ENCODE data around the gene TBC1D7.

The TBC1D7 gene

GRCh38 chr6:13328076-13328874 lies at the start of gene TBC1D7:
Gene TBC1D7 (minus strand): TSS chr6:13328537. CDS start chr6:13326898, 1,639 bp downstream.
- H3K4me3 ChIP-seq (ENCODE audit: low read depth, low read length), result peak within 1 kb of the TSS; percentile 96
- TF ChIP-seq, protein P1, sequence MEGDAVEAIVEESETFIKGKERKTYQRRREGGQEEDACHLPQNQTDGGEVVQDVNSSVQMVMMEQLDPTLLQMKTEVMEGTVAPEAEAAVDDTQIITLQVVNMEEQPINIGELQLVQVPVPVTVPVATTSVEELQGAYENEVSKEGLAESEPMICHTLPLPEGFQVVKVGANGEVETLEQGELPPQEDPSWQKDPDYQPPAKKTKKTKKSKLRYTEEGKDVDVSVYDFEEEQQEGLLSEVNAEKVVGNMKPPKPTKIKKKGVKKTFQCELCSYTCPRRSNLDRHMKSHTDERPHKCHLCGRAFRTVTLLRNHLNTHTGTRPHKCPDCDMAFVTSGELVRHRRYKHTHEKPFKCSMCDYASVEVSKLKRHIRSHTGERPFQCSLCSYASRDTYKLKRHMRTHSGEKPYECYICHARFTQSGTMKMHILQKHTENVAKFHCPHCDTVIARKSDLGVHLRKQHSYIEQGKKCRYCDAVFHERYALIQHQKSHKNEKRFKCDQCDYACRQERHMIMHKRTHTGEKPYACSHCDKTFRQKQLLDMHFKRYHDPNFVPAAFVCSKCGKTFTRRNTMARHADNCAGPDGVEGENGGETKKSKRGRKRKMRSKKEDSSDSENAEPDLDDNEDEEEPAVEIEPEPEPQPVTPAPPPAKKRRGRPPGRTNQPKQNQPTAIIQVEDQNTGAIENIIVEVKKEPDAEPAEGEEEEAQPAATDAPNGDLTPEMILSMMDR (IDR thresholded peaks at IDR 0.05; ENCODE audit: low read depth, low read length), result no peak

- TF ChIP-seq, protein P1 (IDR thresholded peaks at IDR 0.05; ENCODE audit: low read depth, low read length), result no peak
- no peak overlapping the region for H3K4me3 ChIP-seq (ENCODE audit: low read depth, low read length)
These were observed 48.9 kb upstream of the TBC1D7 start for GRCh38 chr6:13377054-13377758.

DNA sequence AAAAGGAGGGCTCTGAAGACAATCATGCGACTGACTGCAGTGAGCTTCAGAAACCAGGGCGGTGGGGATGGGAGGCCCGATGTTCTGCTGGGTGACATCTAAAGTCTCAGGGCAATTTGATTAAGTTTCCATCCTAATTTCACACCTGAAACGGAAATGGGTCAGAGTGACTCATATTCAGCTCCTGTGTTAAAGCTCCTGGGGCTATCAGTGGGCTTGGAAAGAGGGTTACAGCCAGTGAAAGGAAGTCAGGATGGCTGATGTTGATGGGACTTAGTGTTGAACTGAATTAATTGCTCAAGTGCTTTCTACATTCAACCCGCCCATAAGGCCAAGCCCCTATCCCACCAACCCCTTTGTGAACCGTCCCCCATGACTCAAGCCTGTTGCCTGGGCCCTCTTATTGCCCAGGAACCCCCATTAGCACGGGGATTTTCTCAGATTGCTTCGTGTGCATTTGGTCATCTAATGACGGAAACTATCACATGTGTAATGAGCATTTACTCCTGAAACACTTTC lies 47.1 kb upstream of the TBC1D7 start:
- TF ChIP-seq, protein P1 (IDR thresholded peaks at IDR 0.05; ENCODE audit: low read depth, low read length), result no peak
- no peak overlapping the region for H3K4me3 ChIP-seq (ENCODE audit: low read depth, low read length)

DNA sequence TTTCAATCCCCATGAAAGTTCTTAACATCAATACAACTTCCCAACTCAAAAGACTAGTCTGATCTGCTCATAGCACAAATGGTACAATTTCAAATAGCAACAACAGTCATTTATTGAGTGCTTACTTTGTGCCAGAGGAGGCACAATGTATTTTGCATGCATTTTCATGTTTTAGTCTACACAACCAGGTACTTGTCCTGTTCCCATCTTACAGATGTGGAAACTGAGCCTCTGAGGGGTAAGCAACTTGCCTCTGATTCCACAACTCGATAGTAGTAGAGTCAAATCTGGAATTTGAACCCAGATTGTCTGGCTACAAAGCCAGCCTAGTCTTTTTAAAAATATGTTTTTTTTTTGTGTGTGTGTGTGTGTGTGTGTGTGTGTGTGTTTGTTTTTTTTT lies 45.6 kb upstream of the TBC1D7 start:
- no peak overlapping the region for H3K4me3 ChIP-seq (ENCODE audit: low read depth, low read length)
- TF ChIP-seq, protein P1 (IDR thresholded peaks at IDR 0.05; ENCODE audit: low read depth, low read length), result no peak

- TF ChIP-seq, protein P1 (IDR thresholded peaks at IDR 0.05; ENCODE audit: low read depth, low read length), result no peak
- no peak overlapping the region for H3K4me3 ChIP-seq (ENCODE audit: low read depth, low read length)
These were observed 45.1 kb upstream of the TBC1D7 start for GRCh38 chr6:13373488-13373886.

GRCh38 chr6:13372688-13373487 lies 44.6 kb upstream of the TBC1D7 start:
- H3K4me3 ChIP-seq (ENCODE audit: low read depth, low read length), result no peak overlapping the region
- TF ChIP-seq, protein P1 (IDR thresholded peaks at IDR 0.05; ENCODE audit: low read depth, low read length), result no peak

All from WI38 (cell line).